GM19239 (cell line): Measurements from ENCODE around the gene IKBIP.
"Not testable (repeated sequence)": the region's sequence is repeated elsewhere in the genome, so short reads cannot be mapped to it uniquely, and the experiment has no call there.

Source experiments
- DNase-seq: peaks from one replicate; pipeline ENCODE4 v3.0.0; 2011; ENCODE audit warnings: low spot score; ENCODE audit not compliant: insufficient read length
- FAIRE-seq: peaks from 2 replicates; lab custom pipeline; 2011; peaks lifted over from hg19 to GRCh38; lab: Jason Lieb, UNC

The IKBIP gene

GRCh38 chr12:98638009-98638408 lies 6.6 kb downstream of the IKBIP start:
- DNase-seq: no peak
- FAIRE-seq: no peak

DNA sequence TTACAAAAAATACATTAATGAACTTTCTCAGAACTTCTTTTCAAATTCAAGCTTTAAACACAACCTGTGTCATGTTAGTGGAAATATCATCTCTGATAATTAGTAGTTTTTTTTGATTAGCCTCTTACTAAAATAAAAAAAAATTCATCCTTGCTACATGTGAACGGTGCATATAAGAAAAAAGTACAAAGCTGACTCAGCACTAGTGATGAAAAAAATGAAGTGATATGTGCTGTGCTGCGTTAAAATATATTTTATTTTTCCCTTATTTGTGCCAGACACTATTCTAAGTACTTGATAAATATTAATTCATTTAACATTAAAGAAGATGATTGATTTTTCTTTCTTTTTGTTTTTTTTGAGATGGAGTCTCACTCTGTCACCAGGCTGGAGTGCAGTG lies 7.5 kb downstream of the IKBIP start:
- FAIRE-seq (no peak), DNase-seq (no peak)

DNA sequence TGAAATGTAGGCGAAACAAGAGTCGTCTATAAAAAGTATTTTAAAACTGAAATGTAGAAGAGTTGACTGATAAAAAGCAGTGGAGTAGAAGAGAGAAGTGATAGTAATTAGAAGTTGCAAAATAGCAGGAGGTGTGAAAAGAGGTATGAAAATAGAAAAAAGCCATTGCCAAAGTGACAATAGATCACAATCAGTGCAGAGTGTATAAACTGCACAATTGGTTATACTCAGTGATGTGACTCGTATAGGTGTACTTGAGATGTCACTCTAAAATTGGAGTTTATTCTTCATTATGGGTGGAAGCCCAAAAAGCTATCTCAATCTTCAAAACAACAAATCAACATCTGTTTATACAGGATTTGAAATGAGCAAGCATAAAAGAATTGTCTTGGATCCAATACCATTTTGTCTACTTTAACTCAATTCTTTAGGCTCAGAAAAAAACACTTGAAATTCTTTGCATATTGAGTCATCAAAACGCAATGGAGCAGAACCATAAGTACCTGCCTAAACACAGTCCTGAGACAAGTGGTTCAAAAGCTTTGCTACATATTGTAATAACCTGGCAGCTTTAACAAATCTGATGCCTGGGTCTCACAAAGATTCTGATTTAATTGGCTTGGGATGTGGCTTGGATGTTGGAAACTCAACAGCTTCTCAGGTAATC lies 8.8 kb downstream of the IKBIP start:
- DNase-seq: no peak
- peak; percentile 90 for FAIRE-seq

DNA sequence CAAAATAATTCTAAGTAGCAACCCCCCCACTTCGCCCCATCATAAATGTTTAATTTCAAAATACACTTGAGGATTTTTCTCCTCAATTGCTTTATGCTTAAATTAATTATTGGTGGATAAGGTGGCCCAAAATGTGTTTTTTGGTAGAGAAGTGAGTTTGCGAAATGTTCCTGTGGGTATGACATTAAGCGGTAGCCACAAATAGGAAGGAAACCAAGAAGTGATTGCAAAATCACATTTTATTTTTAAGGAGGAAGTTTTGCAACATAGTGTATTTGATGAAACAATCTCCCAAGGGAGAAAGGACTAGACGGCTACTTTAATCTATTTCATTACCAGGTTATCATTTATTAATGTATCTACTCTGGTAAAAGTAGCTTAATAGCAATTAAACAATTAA lies 25.6 kb downstream of the IKBIP start:
- DNase-seq (no peak), FAIRE-seq (no peak)

DNA sequence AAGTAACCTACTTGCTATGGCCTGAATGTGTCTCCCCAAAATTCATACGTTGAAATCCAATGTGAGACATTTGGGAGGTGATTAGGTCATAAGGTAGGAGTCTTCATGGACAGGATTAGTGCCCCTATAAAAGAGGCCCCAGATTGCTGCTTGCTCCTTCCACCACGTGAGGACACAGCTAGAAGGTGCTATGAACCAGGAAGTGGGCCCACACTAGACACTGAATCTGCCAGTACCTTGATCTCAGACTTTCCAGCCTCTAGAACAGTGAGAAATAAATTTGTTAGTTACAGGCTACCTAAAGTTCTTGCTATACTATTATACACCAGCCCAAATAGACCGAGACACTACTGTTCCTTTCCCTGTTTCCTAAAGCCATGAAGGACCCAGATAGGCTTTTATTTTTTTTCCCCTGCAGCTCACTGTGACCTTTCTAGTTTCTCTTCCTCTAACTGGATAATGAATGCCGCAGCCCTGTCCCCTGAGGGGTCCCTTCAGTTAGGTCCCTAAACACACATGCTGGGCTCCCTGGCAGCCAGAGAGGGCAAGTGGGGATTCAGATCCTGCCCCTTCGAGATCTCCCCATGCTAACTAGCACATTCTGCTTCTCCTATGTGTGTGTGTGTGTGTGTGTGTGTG lies 31.8 kb downstream of the IKBIP start:
- FAIRE-seq (peak; percentile 86), DNase-seq (no peak)

DNA sequence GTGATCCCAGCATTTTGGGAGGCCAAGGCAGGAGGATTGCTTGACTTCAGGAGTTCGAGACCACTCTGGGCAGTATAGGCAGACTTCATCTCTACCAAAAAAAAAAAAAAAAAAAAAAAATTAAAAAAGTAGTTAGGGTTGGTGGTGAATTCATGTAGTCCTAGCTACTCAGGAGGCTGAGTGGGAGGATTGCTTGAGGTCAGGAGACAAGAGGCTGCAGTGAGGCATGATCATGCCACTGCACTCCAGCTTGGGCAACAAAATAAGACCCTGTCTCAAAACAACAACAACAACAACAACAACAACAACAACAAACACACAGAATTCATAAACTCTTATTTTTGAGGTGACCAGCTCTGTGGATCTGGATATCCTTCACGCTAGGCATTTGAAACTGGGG lies 34.0 kb downstream of the IKBIP start:
- DNase-seq (no peak), FAIRE-seq (no peak)

DNA sequence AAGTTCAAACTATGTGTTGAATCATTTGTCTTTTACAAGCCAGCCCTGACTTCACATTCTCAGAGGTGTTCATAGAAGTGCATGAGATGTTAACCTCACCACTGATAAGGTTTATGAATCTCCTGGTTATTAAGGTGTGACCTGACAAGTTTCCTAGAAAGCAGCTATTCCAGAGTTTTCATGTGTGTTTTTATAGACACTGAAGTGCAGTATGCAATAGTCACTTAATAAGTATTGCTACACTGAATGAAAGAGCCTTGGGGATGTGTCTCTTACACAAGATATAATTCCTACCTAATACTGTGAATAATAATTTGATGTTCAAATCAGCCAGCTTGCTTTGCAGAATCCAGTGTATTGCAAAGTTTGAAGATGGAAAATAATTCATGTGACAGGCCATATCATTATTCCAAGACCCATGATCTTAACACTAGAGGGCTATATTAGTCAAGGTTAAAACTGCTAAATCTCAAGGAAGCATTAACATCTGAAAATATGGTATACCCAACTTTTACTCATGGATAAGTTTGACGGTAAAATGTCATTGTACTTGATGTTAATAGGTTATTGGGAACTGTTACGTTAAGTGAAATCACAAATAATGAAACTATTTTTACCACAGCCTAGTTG lies 38.1 kb downstream of the IKBIP start:
- no peak for DNase-seq
- FAIRE-seq: no peak

DNA sequence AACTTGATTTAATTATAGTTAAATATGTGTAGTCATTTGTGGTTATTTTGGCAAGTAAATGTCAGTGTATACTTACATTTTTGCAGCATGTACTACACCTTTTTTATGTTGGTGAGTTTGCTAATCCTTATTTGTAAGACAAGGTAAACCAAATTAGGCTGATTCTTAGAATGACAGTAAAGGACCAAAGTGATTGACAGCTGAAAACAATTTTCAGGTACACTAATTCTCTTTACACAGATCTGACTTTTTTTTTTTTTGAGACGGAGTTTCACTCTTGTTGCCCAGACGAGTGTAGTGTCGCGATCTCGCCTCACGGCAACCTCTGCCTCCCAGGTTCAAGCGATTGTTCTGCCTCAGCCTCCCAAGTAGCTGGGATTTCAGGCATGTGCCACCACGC lies 42.7 kb downstream of the IKBIP start:
- no peak for DNase-seq
- FAIRE-seq: no peak

- not testable (repeated sequence) for FAIRE-seq, DNase-seq
These were observed 47.3 kb downstream of the IKBIP start for GRCh38 chr12:98597313-98597712.

- DNase-seq (no peak), FAIRE-seq (no peak)
These were observed 49.2 kb downstream of the IKBIP start for GRCh38 chr12:98595243-98595988.

- DNase-seq: no peak
These were observed 50.3 kb downstream of the IKBIP start for GRCh38 chr12:98594050-98594835.

GRCh38 chr12:98593351-98594049 lies 51.1 kb downstream of the IKBIP start, which contains the start of gene SLC25A3:
SLC25A3 (plus strand) TSS chr12:98593686; CDS start chr12:98593979, 293 bp downstream.
- peak; percentile 86 for DNase-seq
- peak; percentile 92 for FAIRE-seq

More at GRCh38 chr12:98594050-98594835, 50.3 kb downstream of the IKBIP start:
- FAIRE-seq: peak; percentile 47

DNA sequence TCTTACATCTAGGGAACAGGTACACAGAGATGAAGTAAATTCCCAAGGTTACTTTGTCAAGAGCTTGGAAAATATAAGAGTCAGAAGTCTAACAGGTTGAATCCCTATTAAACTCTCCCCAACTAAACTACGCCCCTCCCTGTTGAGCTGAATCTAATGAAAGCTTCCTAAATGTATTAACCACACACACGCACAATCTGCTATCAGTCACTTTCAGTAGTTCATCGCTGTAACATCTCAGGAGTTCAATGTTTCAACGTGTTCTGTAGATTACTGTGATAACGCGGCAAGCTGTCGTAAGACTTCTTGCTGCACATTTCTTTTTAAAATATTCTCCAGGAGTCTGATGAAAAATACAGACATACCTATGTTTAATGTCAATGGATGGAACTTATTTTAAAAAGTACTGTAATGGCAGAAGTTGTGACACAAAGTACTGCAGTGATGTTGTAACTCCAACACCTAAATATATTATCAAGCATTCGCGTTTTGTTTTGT lies 51.7 kb downstream of the IKBIP start:
- no peak for FAIRE-seq
- no peak for DNase-seq

- FAIRE-seq (no peak), DNase-seq (no peak)
These were observed 53.4 kb downstream of the IKBIP start for GRCh38 chr12:98591209-98591608.

- no peak for DNase-seq
- no peak for FAIRE-seq
These were observed 57.5 kb downstream of the IKBIP start for GRCh38 chr12:98587084-98587483.

- no peak for DNase-seq
- no peak for FAIRE-seq
These were observed 62.5 kb downstream of the IKBIP start for GRCh38 chr12:98582093-98582492.

DNA sequence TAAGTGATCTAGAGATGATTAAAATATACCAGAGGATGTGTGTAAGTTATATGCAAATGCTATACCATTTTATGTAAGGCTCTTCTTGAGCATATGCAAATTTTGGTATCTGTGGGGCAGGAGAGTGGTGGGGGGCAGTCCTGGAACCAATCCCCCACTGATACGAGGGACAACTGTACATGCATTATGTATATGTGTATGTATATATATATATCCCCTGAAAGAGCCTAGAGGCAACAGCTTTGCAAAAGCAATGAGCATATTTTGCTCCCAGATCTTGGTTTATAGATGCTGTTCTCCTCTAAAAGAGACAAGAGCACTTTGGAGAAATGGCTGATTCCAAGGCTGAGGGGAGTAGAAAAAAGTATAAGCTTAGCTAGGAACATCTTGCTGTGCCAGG lies 63.5 kb downstream of the IKBIP start:
- FAIRE-seq (no peak), DNase-seq (no peak)

DNA sequence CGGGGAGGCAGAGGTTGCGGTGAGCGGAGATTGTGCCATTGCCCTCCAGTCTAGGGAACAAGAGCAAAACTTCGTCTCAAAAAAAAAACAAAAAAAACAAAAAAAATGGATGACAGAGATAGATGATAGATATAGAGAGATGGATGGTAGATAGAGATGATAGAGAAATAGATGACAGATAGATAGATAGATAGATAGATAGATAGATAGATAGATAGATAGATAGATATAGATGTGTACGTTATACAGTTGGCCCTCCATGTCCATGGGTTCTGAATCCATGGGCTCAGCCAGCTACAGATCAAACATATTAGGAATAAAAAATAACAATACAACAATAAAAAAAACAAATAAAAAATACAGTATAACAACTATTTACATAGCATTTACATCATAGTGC lies 63.9 kb downstream of the IKBIP start:
- FAIRE-seq: no peak
- no peak for DNase-seq

GRCh38 chr12:98579835-98580234 lies 64.8 kb downstream of the IKBIP start:
- FAIRE-seq: no peak
- DNase-seq: no peak
